B cell (primary cell): ENCODE measurements around the gene ZMYND8. TPM values are rescaled to one million over a fixed set of nuclear protein-coding genes. Genes with fewer than 3 reads are reported as not detected.

Source experiments
- ATAC-seq: fragments of 200-7000 bp; cut with Tn5 transposase; one replicate; pipeline ENCODE4 v1.10.0; 2021; ENCODE audit warnings: low read depth, mild to moderate bottlenecking, moderate number of reproducible peaks, moderate library complexity
- CTCF ChIA-PET: fragments of 350-600 bp; sonication (Branson Sonifier 250); formaldehyde crosslinking; loops from one replicate; lab custom pipeline; 2021; ENCODE audit warnings: antibody characterized with exemption, inconsistent platforms; lab: Charles Lee
- POLR2A ChIA-PET: fragments of 350-600 bp; sonication (Branson Sonifier 250); formaldehyde crosslinking; loops from one replicate; lab custom pipeline; 2021; ENCODE audit warnings: antibody characterized with exemption; lab: Charles Lee
- DNase-seq: peaks from one replicate; pipeline ENCODE4 v3.0.0; 2013
- H2AFZ ChIP-seq: 2 replicates; pipeline ENCODE4 v1.6.1; 2012; ENCODE audit warnings: mild to moderate bottlenecking, low read depth, low read length; ENCODE audit not compliant: insufficient read depth, poor library complexity, severe bottlenecking
- H3K27ac ChIP-seq, 2 donors: 1 replicate in 1 of 2; 2 replicates in 1 of 2; pipeline ENCODE4 v1.5.1; 2012 to 2013; ENCODE audit warnings: low read length in 2 of 2, mild to moderate bottlenecking in 2 of 2, moderate library complexity in 1 of 2
- H3K27me3 ChIP-seq, 4 experiments: fragments of 200-600 bp in 1 of 4; sonication (generic) in 1 of 4; replicated peaks in 1 of 4; 1 replicate in 2 of 4; 2 replicates in 2 of 4; pipeline versions ENCODE4 v1.6.1 to v1.7.0; 2013 to 2016; ENCODE audit warnings: low read length in 3 of 4, mild to moderate bottlenecking in 2 of 4, mixed read lengths in 1 of 4, moderate library complexity in 1 of 4; ENCODE audit not compliant: insufficient read depth in 4 of 4, control insufficient read depth in 3 of 4; ENCODE audit errors: control extremely low read depth in 1 of 4
- H3K36me3 ChIP-seq, 2 experiments: replicated peaks in 1 of 2; 1 replicate in 1 of 2; 2 replicates in 1 of 2; pipeline versions ENCODE4 v1.6.1 to v1.7.1; 2013; ENCODE audit warnings: low read length in 1 of 2; ENCODE audit not compliant: insufficient read depth in 2 of 2, control insufficient read depth in 1 of 2; ENCODE audit errors: control extremely low read depth in 1 of 2, extremely low read depth in 1 of 2
- H3K4me1 ChIP-seq, 2 donors: fragments of 200-600 bp in 1 of 2; sonication (generic) in 1 of 2; 1 replicate in 1 of 2; 2 replicates in 1 of 2; pipeline versions ENCODE4 v1.5.1 to v1.6.1; 2013 to 2017; ENCODE audit warnings: low read length in 2 of 2; ENCODE audit not compliant: control insufficient read depth in 2 of 2, insufficient read depth in 2 of 2
- H3K4me2 ChIP-seq: replicated peaks from 2 replicates; pipeline ENCODE3; 2012; ENCODE audit warnings: mild to moderate bottlenecking, low read depth, low read length; ENCODE audit not compliant: poor library complexity, severe bottlenecking
- H3K4me3 ChIP-seq, 5 experiments: fragments of 200-600 bp in 1 of 5; sonication (generic) in 1 of 5; 1 replicate in 3 of 5; 2 replicates in 2 of 5; pipeline versions ENCODE4 v1.5.1 to v1.7.0; 2011 to 2016; ENCODE audit warnings: low read length in 4 of 5, mild to moderate bottlenecking in 4 of 5, low read depth in 2 of 5, control low read depth in 1 of 5, moderate library complexity in 1 of 5; ENCODE audit not compliant: insufficient read depth in 1 of 5; ENCODE audit errors: control extremely low read depth in 1 of 5, extremely low read depth in 1 of 5
- H3K79me2 ChIP-seq: fragments of 200-600 bp; sonication (generic); one replicate; pipeline ENCODE4 v1.6.0; 2016; ENCODE audit warnings: low read length; ENCODE audit not compliant: control insufficient read depth, insufficient read depth
- H3K9ac ChIP-seq: fragments of 200-600 bp; sonication (generic); 2 replicates; pipeline ENCODE4 v1.6.1; 2017; ENCODE audit warnings: mild to moderate bottlenecking, low read length, moderate library complexity
- H3K9me3 ChIP-seq, 3 donors: one replicate each; pipeline versions ENCODE4 v1.6.1 to v1.7.1; 2013; ENCODE audit warnings: low read length in 2 of 3; ENCODE audit not compliant: control insufficient read depth in 2 of 3, insufficient read depth in 1 of 3; ENCODE audit errors: control extremely low read depth in 1 of 3
- H4K20me1 ChIP-seq: 2 replicates; pipeline ENCODE4 v1.6.0; 2012; ENCODE audit warnings: mild to moderate bottlenecking, low read length; ENCODE audit not compliant: insufficient read depth, control insufficient read depth, poor library complexity, severe bottlenecking
- H3K27ac Mint-ChIP-seq: one replicate; pipeline ENCODE4 v1.8.0; 2021; ENCODE audit warnings: mixed read lengths
- H3K27me3 Mint-ChIP-seq: one replicate; pipeline ENCODE4 v1.8.0; 2021; ENCODE audit warnings: mixed read lengths
- H3K4me1 Mint-ChIP-seq: one replicate; pipeline ENCODE4 v1.8.0; 2021; ENCODE audit warnings: mixed read lengths
- H3K4me3 Mint-ChIP-seq: one replicate; pipeline ENCODE4 v1.8.0; 2021; ENCODE audit warnings: mixed read lengths
- H3K9me3 Mint-ChIP-seq: one replicate; pipeline ENCODE4 v1.8.0; 2022; ENCODE audit warnings: mixed read lengths; ENCODE audit not compliant: insufficient read depth
- EZH2 ChIP-seq: IDR thresholded peaks from 2 replicates; pipeline ENCODE4 v1.6.1; 2012; ENCODE audit warnings: borderline replicate concordance, low read depth, mild to moderate bottlenecking, moderate library complexity, low read length; ENCODE audit not compliant: insufficient read depth, poor library complexity, severe bottlenecking
- WGBS: methylation state at CpG from one replicate; pipeline ENCODE4 v1.1.5; 2013; ENCODE audit warnings: missing lambda C conversion rate; ENCODE audit not compliant: insufficient coverage; 5-methylcytosine and 5-hydroxymethylcytosine counted together
- intact Hi-C: fragments of 100-400 bp; cut with micrococcal nuclease; formaldehyde crosslinking; loops from one replicate; pipeline ENCODE4 v1.10.0; 2022
- polyA plus RNA-seq: library from polyadenylated mRNA; depleted of rRNA; stranded (reverse); fragments of >200 nt; gene quantifications from 2 replicates; pipeline ENCODE4 v1.2.3, GENCODE V29; 2012
- total RNA-seq, 2 donors: library from RNA; stranded (reverse); fragments of 120-200 nt in 1 of 2; gene quantifications; 1 replicate in 1 of 2; 2 replicates in 1 of 2; pipeline versions ENCODE4 v1.2.3 to v1.2.4, GENCODE V29; 2013 to 2022
- TF ChIP-seq, protein P1 (sequence below): fragments of 200-600 bp; IDR thresholded peaks from one replicate; pipeline ENCODE4 v1.8.0; 2022; ENCODE audit warnings: antibody characterized with exemption, mild to moderate bottlenecking

ZMYND8 gene
- total and polyA plus RNA-seq, 2 donors (not counting 1 experiment from before 2014, with no cell fraction given), result 20.3 to 67.2 TPM

DNA sequence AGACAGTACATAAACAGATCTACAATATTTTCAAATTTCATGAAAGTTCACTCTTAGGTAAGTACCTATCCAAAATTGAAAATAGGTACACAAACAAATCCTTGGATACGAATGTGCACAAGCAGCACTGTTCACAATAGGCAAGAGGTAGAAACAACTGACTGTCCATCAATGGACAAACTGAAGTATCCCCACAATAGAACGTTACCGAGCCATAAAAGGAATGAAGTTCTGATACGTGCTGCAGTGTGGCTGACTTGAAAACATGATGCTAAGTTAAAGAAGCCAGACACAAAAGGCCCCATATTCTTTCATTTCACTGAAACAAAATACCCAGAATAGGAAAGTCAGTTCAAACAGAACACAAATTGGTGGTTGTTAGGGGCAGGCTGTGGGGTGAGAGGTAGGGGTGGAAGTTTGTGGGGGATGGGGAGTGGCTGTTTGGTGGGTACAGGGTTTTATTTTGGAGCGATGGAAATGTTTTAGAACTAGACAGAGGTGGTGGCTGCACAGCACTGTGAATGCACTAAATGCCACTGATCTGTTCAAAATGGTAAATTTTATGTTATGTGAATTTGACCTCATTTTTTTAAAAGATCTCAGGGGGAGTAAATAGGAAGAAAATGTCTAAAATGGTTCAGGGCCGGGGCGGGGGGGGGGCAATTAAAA lies 89.5 kb downstream of the ZMYND8 start:
- peaks cover 47% of the 10 kb centered on the region for H3K4me1 Mint-ChIP-seq
- no peak overlapping the region for H3K9ac ChIP-seq
- ChIA-PET POLR2A (no interaction called here), CTCF (no interaction called here)
- peaks cover 81% of the 10 kb centered on the region for H3K79me2 ChIP-seq
- intact Hi-C loops, result no loop called here
- no peaks in the 10 kb centered on the region for H3K9me3 ChIP-seq
- H3K4me2 ChIP-seq, result no peak overlapping the region
- H3K4me3 ChIP-seq, result no peak overlapping the region
- H3K36me3 ChIP-seq, result peaks cover 1 to 45% of the 10 kb centered on the region in 2 experiments
- H3K27ac ChIP-seq, result peak overlapping the region in 1 of 2 donors; percentile 12
- WGBS, result 88% methylated on average over 5 of the region's 7 CpGs
- H3K27me3 Mint-ChIP-seq, result no peaks in the 10 kb centered on the region
- no peak overlapping the region for H3K4me3 Mint-ChIP-seq
- H3K27ac Mint-ChIP-seq, result no peak overlapping the region
- ATAC-seq, result no peak
- H3K4me1 ChIP-seq, result peaks cover 21 to 26% of the 10 kb centered on the region in 2 donors
- DNase-seq, result no peak
- TF ChIP-seq, protein P1, sequence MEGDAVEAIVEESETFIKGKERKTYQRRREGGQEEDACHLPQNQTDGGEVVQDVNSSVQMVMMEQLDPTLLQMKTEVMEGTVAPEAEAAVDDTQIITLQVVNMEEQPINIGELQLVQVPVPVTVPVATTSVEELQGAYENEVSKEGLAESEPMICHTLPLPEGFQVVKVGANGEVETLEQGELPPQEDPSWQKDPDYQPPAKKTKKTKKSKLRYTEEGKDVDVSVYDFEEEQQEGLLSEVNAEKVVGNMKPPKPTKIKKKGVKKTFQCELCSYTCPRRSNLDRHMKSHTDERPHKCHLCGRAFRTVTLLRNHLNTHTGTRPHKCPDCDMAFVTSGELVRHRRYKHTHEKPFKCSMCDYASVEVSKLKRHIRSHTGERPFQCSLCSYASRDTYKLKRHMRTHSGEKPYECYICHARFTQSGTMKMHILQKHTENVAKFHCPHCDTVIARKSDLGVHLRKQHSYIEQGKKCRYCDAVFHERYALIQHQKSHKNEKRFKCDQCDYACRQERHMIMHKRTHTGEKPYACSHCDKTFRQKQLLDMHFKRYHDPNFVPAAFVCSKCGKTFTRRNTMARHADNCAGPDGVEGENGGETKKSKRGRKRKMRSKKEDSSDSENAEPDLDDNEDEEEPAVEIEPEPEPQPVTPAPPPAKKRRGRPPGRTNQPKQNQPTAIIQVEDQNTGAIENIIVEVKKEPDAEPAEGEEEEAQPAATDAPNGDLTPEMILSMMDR, result no peak
- TF ChIP-seq EZH2, result no peak
- H2AFZ ChIP-seq, result no peak overlapping the region
- H4K20me1 ChIP-seq, result peaks cover 31% of the 10 kb centered on the region
- H3K9me3 Mint-ChIP-seq, result no peaks in the 10 kb centered on the region
- no peaks in the 10 kb centered on the region for H3K27me3 ChIP-seq

DNA sequence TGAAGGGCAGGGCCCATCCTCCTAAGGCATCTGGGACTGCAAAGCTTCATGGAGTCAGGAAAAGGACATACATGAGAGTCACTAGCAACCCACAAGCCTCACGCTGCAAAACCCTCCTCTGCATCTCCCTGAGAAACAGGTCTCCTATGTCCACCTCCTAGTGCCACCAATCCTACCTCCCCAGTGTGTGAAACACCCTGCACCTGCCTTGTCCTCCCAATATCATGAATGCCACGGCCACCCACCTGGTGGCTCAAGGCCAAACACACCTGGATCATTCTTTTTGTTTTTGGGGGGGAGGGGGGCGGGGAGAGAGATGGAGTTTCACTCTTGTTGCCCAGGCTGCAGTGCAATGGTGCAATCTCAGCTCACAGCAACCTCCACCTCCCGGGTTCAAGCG lies 90.5 kb downstream of the ZMYND8 start:
- Histone ChIP-seq H3K27me3 (no peaks in the 10 kb centered on the region), H3K9ac (no peak overlapping the region), H4K20me1 (peaks cover 31% of the 10 kb centered on the region), H3K4me1 (peaks cover 30 to 36% of the 10 kb centered on the region in 2 donors), H2AFZ (no peak overlapping the region), H3K4me3 (no peak overlapping the region), H3K4me2 (no peak overlapping the region), H3K9me3 (no peaks in the 10 kb centered on the region), H3K36me3 (peaks cover 1 to 44% of the 10 kb centered on the region in 2 experiments), H3K79me2 (peaks cover 82% of the 10 kb centered on the region), H3K27ac (no peak overlapping the region)
- Mint-ChIP-seq H3K27me3 (no peaks in the 10 kb centered on the region), H3K4me3 (no peak overlapping the region), H3K9me3 (no peaks in the 10 kb centered on the region), H3K4me1 (peaks cover 55% of the 10 kb centered on the region), H3K27ac (peak overlapping the region; percentile 83)
- no peak for ATAC-seq
- intact Hi-C loops, result no loop called here
- DNase-seq, result no peak
- 91% methylated on average over 1 of the region's 5 CpGs for WGBS
- ChIA-PET CTCF (interaction anchor here (5.6 kb wide), 1 partner anchor 118 kb away, joined by 57 read pairs; no protein-coding TSS in a partner anchor), POLR2A (no interaction called here)
- no peak for TF ChIP-seq EZH2
- TF ChIP-seq, protein P1, result no peak
